Smooth muscle cell (in vitro differentiated cells): ENCODE results near the gene TRMT11. TPM values are rescaled to one million over a fixed set of nuclear protein-coding genes. Genes with fewer than 3 reads are reported as not detected.

Experiments used
- DNase-seq: peaks from one replicate; lab custom pipeline; 2025; ENCODE audit not compliant: unreplicated experiment; lab: John Stamatoyannopoulos, UW
- H2AFZ ChIP-seq: fragments of 200-600 bp; sonication (generic); 2 replicates; pipeline ENCODE4 v1.6.0; 2016; ENCODE audit warnings: antibody characterized with exemption, low read depth, mild to moderate bottlenecking
- H3F3A ChIP-seq: fragments of 200-600 bp; sonication (generic); 2 replicates; pipeline ENCODE4 v1.6.0; 2017; ENCODE audit warnings: antibody characterized with exemption, low read depth
- H3K27ac ChIP-seq: fragments of 200-600 bp; sonication (generic); 2 replicates; pipeline ENCODE4 v1.5.1; 2016; ENCODE audit warnings: low read depth, mild to moderate bottlenecking
- H3K27me3 ChIP-seq: fragments of 200-600 bp; sonication (generic); 2 replicates; pipeline ENCODE4 v1.6.1; 2016; ENCODE audit warnings: low read depth, mild to moderate bottlenecking
- H3K36me3 ChIP-seq: fragments of 200-600 bp; sonication (generic); 2 replicates; pipeline ENCODE4 v1.5.1; 2016; ENCODE audit warnings: low read depth
- H3K4me1 ChIP-seq: fragments of 200-600 bp; sonication (generic); 2 replicates; pipeline ENCODE4 v1.5.1; 2016; ENCODE audit warnings: low read depth
- H3K4me2 ChIP-seq: fragments of 200-600 bp; sonication (generic); 2 replicates; pipeline ENCODE4 v1.6.0; 2016; ENCODE audit warnings: mild to moderate bottlenecking
- H3K4me3 ChIP-seq: fragments of 200-600 bp; sonication (generic); 2 replicates; pipeline ENCODE4 v1.5.1; 2016; ENCODE audit warnings: mild to moderate bottlenecking
- H3K79me2 ChIP-seq: fragments of 200-600 bp; sonication (generic); 2 replicates; pipeline ENCODE4 v1.6.0; 2016; ENCODE audit warnings: low read depth, mild to moderate bottlenecking
- H3K9ac ChIP-seq: fragments of 200-600 bp; sonication (generic); 2 replicates; pipeline ENCODE4 v1.6.0; 2016; ENCODE audit warnings: low read depth
- H3K9me3 ChIP-seq: fragments of 200-600 bp; sonication (generic); replicated peaks from 2 replicates; pipeline ENCODE4 v1.5.1; 2016; ENCODE audit warnings: low read depth
- H4K20me1 ChIP-seq: fragments of 200-600 bp; sonication (generic); 2 replicates; pipeline ENCODE4 v1.6.0; 2016; ENCODE audit warnings: low read depth
- CTCF ChIP-seq: fragments of 200-600 bp; sonication (generic); IDR thresholded peaks from 2 replicates; pipeline ENCODE4 v1.5.1; 2017; ENCODE audit warnings: borderline replicate concordance, mild to moderate bottlenecking, antibody characterized with exemption; ENCODE audit not compliant: insufficient read depth, poor library complexity, severe bottlenecking
- WGBS: methylation state at CpG from one replicate; pipeline ENCODE4 v1.1.7; 2016; ENCODE audit warnings: low lambda C conversion rate; 5-methylcytosine and 5-hydroxymethylcytosine counted together
- polyA plus RNA-seq: library from polyadenylated mRNA; unstranded; fragments of >200 nt; fragmentation: Nextera tagmentation; extraction: Ambion mirVana; gene quantifications from 2 replicates; pipeline ENCODE4 v1.2.1, GENCODE V29; 2016
- total RNA-seq: library from RNA; depleted of rRNA; stranded (reverse); fragments of >200 nt; gene quantifications from 2 replicates; pipeline ENCODE4 v1.2.3, GENCODE V29; 2014

Gene TRMT11
- total and polyA plus RNA-seq, 2 experiments from 2014 or later = 12.8 to 21.6 TPM

GRCh38 chr6:126041516-126041915 is 55.2 kb downstream of the TRMT11 start:
- DNase-seq = no peak
- Histone ChIP-seq H3K9me3 (no peaks in the 10 kb centered on the region), H3K27me3 (no peaks in the 10 kb centered on the region), H3K4me2 (peak overlapping the region; percentile 5), H3F3A (peaks cover 10% of the 10 kb centered on the region), H3K79me2 (no peaks in the 10 kb centered on the region), H3K4me1 (peaks cover 13% of the 10 kb centered on the region), H3K9ac (no peak overlapping the region), H3K4me3 (no peak overlapping the region), H4K20me1 (no peaks in the 10 kb centered on the region), H2AFZ (no peak overlapping the region), H3K27ac (peak overlapping the region; percentile 73), H3K36me3 (no peaks in the 10 kb centered on the region)
- TF ChIP-seq CTCF = no peak

GRCh38 chr6:126042001-126042419 is 55.7 kb downstream of the TRMT11 start:
- TF ChIP-seq CTCF = no peak
- H3K79me2 ChIP-seq = no peaks in the 10 kb centered on the region
- no peaks in the 10 kb centered on the region for H3K27me3 ChIP-seq
- DNase-seq = no peak
- peak overlapping the region; percentile 5 for H3K4me2 ChIP-seq
- H3F3A ChIP-seq = peaks cover 10% of the 10 kb centered on the region
- H4K20me1 ChIP-seq = no peaks in the 10 kb centered on the region
- whole genome bisulfite sequencing = 58% methylated on average over 1 of the region's 1 CpG
- peak overlapping the region; percentile 73 for H3K27ac ChIP-seq
- H3K36me3 ChIP-seq = no peaks in the 10 kb centered on the region
- no peak overlapping the region for H3K4me3 ChIP-seq
- no peak overlapping the region for H2AFZ ChIP-seq
- no peak overlapping the region for H3K9ac ChIP-seq
- H3K4me1 ChIP-seq = peaks cover 13% of the 10 kb centered on the region
- H3K9me3 ChIP-seq = no peaks in the 10 kb centered on the region

- 94% methylated on average over 7 of the region's 7 CpGs for WGBS
- Histone ChIP-seq H3K36me3 (no peaks in the 10 kb centered on the region), H3K4me1 (no peaks in the 10 kb centered on the region), H3K4me3 (no peak overlapping the region), H2AFZ (no peak overlapping the region), H3K27me3 (no peaks in the 10 kb centered on the region), H3K79me2 (no peaks in the 10 kb centered on the region), H3K9ac (no peak overlapping the region), H3K4me2 (no peak overlapping the region), H3K27ac (no peak overlapping the region), H3F3A (peaks cover under 1% of the 10 kb centered on the region), H3K9me3 (no peaks in the 10 kb centered on the region), H4K20me1 (no peaks in the 10 kb centered on the region)
- DNase-seq = no peak
- no peak for TF ChIP-seq CTCF
Measured at GRCh38 chr6:126047648-126048047, 61.3 kb downstream of the TRMT11 start.

GRCh38 chr6:126048635-126049034 is 62.3 kb downstream of the TRMT11 start:
- H3K27ac ChIP-seq = no peak overlapping the region
- TF ChIP-seq CTCF = no peak
- H3K9me3 ChIP-seq = no peaks in the 10 kb centered on the region
- WGBS = 96% methylated on average over 4 of the region's 4 CpGs
- no peak for DNase-seq
- H3K4me1 ChIP-seq = no peaks in the 10 kb centered on the region
- no peaks in the 10 kb centered on the region for H3K36me3 ChIP-seq
- no peaks in the 10 kb centered on the region for H3K27me3 ChIP-seq
- no peaks in the 10 kb centered on the region for H3F3A ChIP-seq
- H3K9ac ChIP-seq = no peak overlapping the region
- no peaks in the 10 kb centered on the region for H3K79me2 ChIP-seq
- H3K4me3 ChIP-seq = no peak overlapping the region
- H2AFZ ChIP-seq = no peak overlapping the region
- H4K20me1 ChIP-seq = no peaks in the 10 kb centered on the region
- no peak overlapping the region for H3K4me2 ChIP-seq
